Heart right ventricle (tissue), 16 donors: ENCODE results near the gene UBE2J2. TPM values are rescaled to one million over a fixed set of nuclear protein-coding genes. Genes with fewer than 3 reads are reported as not detected.

ENCODE experiments used
- ATAC-seq, 8 donors: fragments of 200-7000 bp; cut with Tn5 transposase; one replicate each; pipeline ENCODE4 v1.9.1; 2020; ENCODE audit warnings: mild to moderate bottlenecking in 8 of 8, moderate library complexity in 8 of 8, moderate number of reproducible peaks in 1 of 8
- DNase-seq, 2 donors: peaks; one replicate each; pipeline ENCODE4 v3.0.0-alpha.2; 2020
- H3K27ac ChIP-seq, 10 donors: fragments of 200-600 bp; sonication (generic) in 2 of 10; one replicate each; pipeline versions ENCODE4 v1.5.0 to v1.8.0; 2020 to 2022; ENCODE audit warnings: mild to moderate bottlenecking in 3 of 10
- H3K27me3 ChIP-seq, 7 donors: fragments of 200-600 bp; one replicate each; pipeline ENCODE4 v1.8.0; 2021 to 2022; ENCODE audit warnings: mild to moderate bottlenecking in 2 of 7
- H3K36me3 ChIP-seq, 9 donors: fragments of 200-600 bp; sonication (generic) in 1 of 9; one replicate each; pipeline versions ENCODE4 v1.5.0 to v1.8.0; 2020 to 2022; ENCODE audit warnings: mild to moderate bottlenecking in 2 of 9
- H3K4me1 ChIP-seq, 9 donors: fragments of 200-600 bp; sonication (generic) in 1 of 9; one replicate each; pipeline versions ENCODE4 v1.5.0 to v1.8.0; 2020 to 2022; ENCODE audit warnings: mild to moderate bottlenecking in 4 of 9
- H3K4me3 ChIP-seq, 10 donors: fragments of 200-600 bp; sonication (generic) in 2 of 10; one replicate each; pipeline versions ENCODE4 v1.5.0 to v1.8.0; 2020 to 2022; ENCODE audit warnings: mild to moderate bottlenecking in 7 of 10, moderate library complexity in 2 of 10
- H3K9me3 ChIP-seq, 11 donors: fragments of 200-600 bp in 10 of 11; sonication (generic) in 2 of 11; one replicate each; pipeline versions ENCODE4 v1.5.0 to v1.8.0; 2013 to 2022; ENCODE audit warnings: mild to moderate bottlenecking in 2 of 11, control low read depth in 1 of 11, moderate library complexity in 1 of 11
- WGBS, 2 donors: extraction: QIAGEN DNeasy Blood & Tissue Kit; methylation state at CpG; one replicate each; pipeline ENCODE4 v1.1.7; 2013; ENCODE audit warnings: inconsistent platforms in 1 of 2; 5-methylcytosine and 5-hydroxymethylcytosine counted together
- intact Hi-C, 10 donors: fragments of 100-400 bp; cut with DNase I; formaldehyde crosslinking; loops; one replicate each; pipeline versions ENCODE4 v1.11.1 to v1.14.2; 2022
- polyA plus RNA-seq, 2 donors: library from polyadenylated mRNA; stranded (reverse); fragments of 200-250 nt; gene quantifications; one replicate each; pipeline ENCODE4 v1.2.3, GENCODE V29; 2013
- total RNA-seq, 10 donors: library from RNA; stranded (reverse); fragmentation: NEBNext Ultra II Directional in 3 of 10; extraction: Animal tissue kit (Norgen Biotek cat#: 25700) in 3 of 10; gene quantifications; one replicate each; pipeline versions ENCODE4 v1.2.1 to v1.2.4, GENCODE V29; 2021 to 2023
- TF ChIP-seq, protein P1 (sequence below), 9 donors: fragments of 200-600 bp; sonication (generic) in 2 of 9; IDR thresholded peaks; one replicate each; pipeline versions ENCODE4 v1.5.0 to v1.8.0; 2021 to 2022; ENCODE audit warnings: antibody characterized with exemption in 9 of 9, mild to moderate bottlenecking in 5 of 9, moderate library complexity in 1 of 9
- donor health status: Arrhythmogenic right ventricular cardiomyopathy.
- donor health status: ischemic (EF 13 %, LVEDD 7.1; RV severe dilation, severe dysfunction).
- donor health status: healthy with polysubstance abuse.
- donor health status: DM: no; HTN: yes; CAD: no.
- donor health status: DM: no; HTN: no; CAD: no.
- donor health status: ischemic (EF 25% LVEDD 6.9; RV normal size, moderate dysfunction).
- donor health status: ischemic (EF 25% LVEDD 5.7; RV mildly dilated, moderate dysfunction).
- donor health status: healthy.
- donor health status: DM: yes; HTN: yes; CAD: no.
- donor health status: Ischemic cardiomyopathy.
- donor health status: ischemic (EF 35%, LVEDD 5.7; RV mildly dilated, moderate dysfunction).
- donor health status: nonischemic (EF 11% LVEDD 7.7; RV severe dilation, severe dysfunction).
- donor health status: DM: yes; HTN: yes; CAD: no.
- donor health status: PGD.
- donor health status: ischemic (EF 29% LVEDD 5.4; RV normal size, mild dysfunction).
- donor health status: nonischemic (EF 23%, LVEDD 6.1; RV moderate dilation, normal function).

Gene UBE2J2
- total and polyA plus RNA-seq, 12 donors = 23.5 to 44.1 (median 30.5) TPM

- Histone ChIP-seq H3K27me3 (peaks cover 13 to 36% (median 28%) of the 10 kb centered on the region in 7 donors), H3K27ac (no peak within 1 kb of the TSS), H3K9me3 (no peaks in the 10 kb centered on the region), H3K36me3 (peaks cover 0 to 2% (median 0%) of the 10 kb centered on the region in 9 donors), H3K4me3 (peak within 1 kb of the TSS in 1 of 10 donors; percentile 5), H3K4me1 (peaks cover 0 to 5% (median 0%) of the 10 kb centered on the region in 9 donors)
- ATAC-seq (peak in 1 of 8 donors; percentile 14), DNase-seq (peak in 1 of 2 donors; percentile 9)
- TF ChIP-seq, protein P1, sequence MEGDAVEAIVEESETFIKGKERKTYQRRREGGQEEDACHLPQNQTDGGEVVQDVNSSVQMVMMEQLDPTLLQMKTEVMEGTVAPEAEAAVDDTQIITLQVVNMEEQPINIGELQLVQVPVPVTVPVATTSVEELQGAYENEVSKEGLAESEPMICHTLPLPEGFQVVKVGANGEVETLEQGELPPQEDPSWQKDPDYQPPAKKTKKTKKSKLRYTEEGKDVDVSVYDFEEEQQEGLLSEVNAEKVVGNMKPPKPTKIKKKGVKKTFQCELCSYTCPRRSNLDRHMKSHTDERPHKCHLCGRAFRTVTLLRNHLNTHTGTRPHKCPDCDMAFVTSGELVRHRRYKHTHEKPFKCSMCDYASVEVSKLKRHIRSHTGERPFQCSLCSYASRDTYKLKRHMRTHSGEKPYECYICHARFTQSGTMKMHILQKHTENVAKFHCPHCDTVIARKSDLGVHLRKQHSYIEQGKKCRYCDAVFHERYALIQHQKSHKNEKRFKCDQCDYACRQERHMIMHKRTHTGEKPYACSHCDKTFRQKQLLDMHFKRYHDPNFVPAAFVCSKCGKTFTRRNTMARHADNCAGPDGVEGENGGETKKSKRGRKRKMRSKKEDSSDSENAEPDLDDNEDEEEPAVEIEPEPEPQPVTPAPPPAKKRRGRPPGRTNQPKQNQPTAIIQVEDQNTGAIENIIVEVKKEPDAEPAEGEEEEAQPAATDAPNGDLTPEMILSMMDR (IDR thresholded peaks at IDR 0.05) = no peak
- 4 to 6% methylated on average over 56 to 74 of the region's 74 CpGs for WGBS, 2 donors
- intact Hi-C loops = loop anchor here in 3 of 10 donors (5.0 to 10.0 kb wide), 2 partner anchors 122 to 124 kb away; no protein-coding TSS in a partner anchor
Observed at GRCh38 chr1:1246577-1247340, 26.9 kb downstream of the UBE2J2 start, which contains the start of gene C1QTNF12. C1QTNF12 (minus strand) TSS chr1:1246722; CDS start chr1:1246690, 32 bp downstream.

DNA sequence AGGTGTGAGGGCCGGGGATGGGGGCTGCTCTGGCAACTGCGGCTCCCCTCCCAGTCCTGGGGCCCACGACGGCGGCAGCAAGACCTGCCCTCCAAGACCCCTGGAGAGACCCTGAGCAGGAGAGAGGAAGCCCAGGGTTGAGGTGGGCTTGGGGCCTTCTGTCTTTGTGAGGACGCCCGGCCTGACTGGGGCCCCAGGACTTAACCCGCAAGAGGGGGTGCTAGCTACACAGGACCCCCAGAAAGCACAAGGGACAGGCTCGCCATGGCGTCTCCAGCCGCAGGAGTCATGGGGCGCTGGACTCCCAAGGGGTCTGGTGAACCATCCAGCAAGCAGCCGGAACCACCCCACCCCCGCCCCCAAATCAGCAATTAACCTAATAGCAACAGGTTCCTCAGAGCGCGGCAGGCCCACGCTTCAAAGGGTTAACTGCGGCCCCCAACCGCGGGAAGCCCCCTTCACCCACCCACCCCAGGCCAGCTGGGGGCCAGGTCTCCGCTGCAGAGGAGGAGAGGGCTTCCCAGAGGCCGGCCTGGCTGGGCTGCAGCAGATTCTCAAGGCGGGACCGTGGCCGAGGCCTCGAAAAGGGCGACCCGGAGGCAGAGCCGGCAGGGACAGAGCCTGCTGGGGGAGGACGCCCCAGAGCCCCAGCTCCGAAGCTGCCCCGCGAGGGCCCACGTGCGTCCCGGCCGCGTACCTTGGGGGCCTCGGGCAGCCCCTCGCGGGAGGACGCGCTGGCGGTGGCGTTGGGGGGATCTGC, 27.7 kb downstream of the UBE2J2 start:
- 27 to 32% methylated on average over 44 to 45 of the region's 45 CpGs for WGBS, 2 donors
- Histone ChIP-seq H3K27me3 (peaks cover 13 to 39% (median 35%) of the 10 kb centered on the region in 7 donors), H3K9me3 (no peaks in the 10 kb centered on the region), H3K36me3 (no peaks in the 10 kb centered on the region), H3K4me1 (peaks cover 0 to 5% (median 0%) of the 10 kb centered on the region in 9 donors), H3K27ac (no peak overlapping the region), H3K4me3 (peak overlapping the region in 1 of 10 donors; percentile 5)
- ATAC-seq = no peak
- no peak for DNase-seq
- TF ChIP-seq, protein P1 (IDR thresholded peaks at IDR 0.05) = no peak
- intact Hi-C loops = loop anchor here in 3 of 10 donors (5.0 to 10.0 kb wide), 2 partner anchors 121 to 124 kb away; no protein-coding TSS in a partner anchor

DNA sequence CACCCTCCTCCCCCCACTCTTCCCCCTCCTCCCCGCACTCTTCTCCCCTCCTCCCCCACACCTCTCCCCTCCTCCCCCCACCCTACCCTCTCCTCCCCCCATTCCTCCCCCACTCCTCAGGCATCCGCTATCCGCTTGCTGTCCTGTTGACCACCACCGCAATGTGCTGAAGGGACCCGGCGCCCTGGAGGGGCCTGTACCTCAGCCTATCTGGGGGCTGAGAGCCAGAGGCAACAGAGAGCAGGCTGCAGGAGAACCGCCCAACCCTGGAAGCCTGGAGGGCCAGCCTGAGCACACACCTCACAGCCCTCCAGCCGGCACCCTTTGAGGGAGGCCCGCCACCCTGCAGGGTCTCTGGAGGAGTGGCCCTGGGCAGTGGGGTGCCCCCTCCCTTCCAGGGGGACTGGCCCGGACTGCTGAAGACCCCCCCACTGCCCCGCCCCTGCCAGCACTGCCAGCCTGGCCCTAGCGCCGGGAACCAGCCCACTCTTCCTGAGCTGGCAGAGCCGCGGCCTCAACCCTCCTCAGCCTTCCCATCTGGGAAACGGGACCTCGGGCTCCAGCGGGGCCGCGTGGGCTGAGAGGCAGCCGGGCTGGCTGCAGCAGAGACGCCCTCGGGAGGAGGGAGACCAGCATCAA, 28.4 kb downstream of the UBE2J2 start:
- 69 to 75% methylated on average over 22 to 23 of the region's 23 CpGs for WGBS, 2 donors
- H3K27me3 ChIP-seq = peaks cover 13 to 43% (median 37%) of the 10 kb centered on the region in 7 donors

More for the DNA sequence above, 28.4 kb downstream of the UBE2J2 start:
- no peak for DNase-seq
- TF ChIP-seq, protein P1 (IDR thresholded peaks at IDR 0.05) = no peak
- intact Hi-C loops = loop anchor here in 3 of 10 donors (5.0 to 10.0 kb wide), 2 partner anchors 120 to 123 kb away; no protein-coding TSS in a partner anchor
- H3K36me3 ChIP-seq = no peaks in the 10 kb centered on the region
- ATAC-seq = no peak
- H3K9me3 ChIP-seq = no peaks in the 10 kb centered on the region
- H3K4me3 ChIP-seq = no peak overlapping the region
- no peak overlapping the region for H3K27ac ChIP-seq
- peaks cover 0 to 5% (median 0%) of the 10 kb centered on the region in 9 donors for H3K4me1 ChIP-seq
